Mucosa of descending colon (tissue), 3 donors: ENCODE measurements around the gene CYB561D1. TPM values are rescaled to one million over a fixed set of nuclear protein-coding genes. Genes with fewer than 3 reads are reported as not detected.

Experiments used
- ATAC-seq: fragments of 200-7000 bp; cut with Tn5 transposase; one replicate; pipeline ENCODE4 v1.9.1; 2020; ENCODE audit warnings: mild to moderate bottlenecking, moderate library complexity
- DNase-seq, 3 donors: peaks; one replicate each; pipeline ENCODE4 v3.0.0-alpha.2; 2020
- H3K36me3 ChIP-seq: fragments of 200-600 bp; one replicate; pipeline ENCODE4 v1.8.0; 2021; ENCODE audit warnings: low read depth, mild to moderate bottlenecking
- H3K4me1 ChIP-seq: fragments of 200-600 bp; one replicate; pipeline ENCODE4 v1.8.0; 2021; ENCODE audit warnings: low read depth, mild to moderate bottlenecking
- H3K4me3 ChIP-seq: fragments of 200-600 bp; one replicate; pipeline ENCODE4 v1.8.0; 2021; ENCODE audit warnings: mild to moderate bottlenecking
- H3K9me3 ChIP-seq: fragments of 200-600 bp; one replicate; pipeline ENCODE4 v1.8.0; 2021; ENCODE audit warnings: mild to moderate bottlenecking
- intact Hi-C, 2 donors: fragments of 100-400 bp; cut with DNase I in 1 of 2; cut with micrococcal nuclease in 1 of 2; formaldehyde crosslinking; loops; one replicate each; pipeline versions ENCODE4 v1.11.0 to v1.11.1; 2022; cut with DNase I, micrococcal nuclease
- total RNA-seq, 3 donors: library from RNA; stranded (reverse); fragmentation: NEBNext Ultra II Directional in 2 of 3; extraction: Animal tissue kit (Norgen Biotek cat#: 25700) in 2 of 3; gene quantifications; one replicate each; pipeline versions ENCODE4 v1.2.1 to v1.2.4, GENCODE V29; 2021 to 2023
- TF ChIP-seq, protein P1 (sequence below): fragments of 200-600 bp; IDR thresholded peaks from one replicate; pipeline ENCODE4 v1.8.0; 2022; ENCODE audit warnings: antibody characterized with exemption, mild to moderate bottlenecking
- donor health status: DM: no; HTN: no; CAD: no; lungs with moderate emphysema.
- donor health status: DM: no; HTN: no; CAD: no.
- donor health status: DM: no; HTN: yes; CAD: no.

Gene CYB561D1
- total RNA-seq, 3 donors from 2014 or later = 16.0 to 18.7 (median 18.1) TPM

DNA sequence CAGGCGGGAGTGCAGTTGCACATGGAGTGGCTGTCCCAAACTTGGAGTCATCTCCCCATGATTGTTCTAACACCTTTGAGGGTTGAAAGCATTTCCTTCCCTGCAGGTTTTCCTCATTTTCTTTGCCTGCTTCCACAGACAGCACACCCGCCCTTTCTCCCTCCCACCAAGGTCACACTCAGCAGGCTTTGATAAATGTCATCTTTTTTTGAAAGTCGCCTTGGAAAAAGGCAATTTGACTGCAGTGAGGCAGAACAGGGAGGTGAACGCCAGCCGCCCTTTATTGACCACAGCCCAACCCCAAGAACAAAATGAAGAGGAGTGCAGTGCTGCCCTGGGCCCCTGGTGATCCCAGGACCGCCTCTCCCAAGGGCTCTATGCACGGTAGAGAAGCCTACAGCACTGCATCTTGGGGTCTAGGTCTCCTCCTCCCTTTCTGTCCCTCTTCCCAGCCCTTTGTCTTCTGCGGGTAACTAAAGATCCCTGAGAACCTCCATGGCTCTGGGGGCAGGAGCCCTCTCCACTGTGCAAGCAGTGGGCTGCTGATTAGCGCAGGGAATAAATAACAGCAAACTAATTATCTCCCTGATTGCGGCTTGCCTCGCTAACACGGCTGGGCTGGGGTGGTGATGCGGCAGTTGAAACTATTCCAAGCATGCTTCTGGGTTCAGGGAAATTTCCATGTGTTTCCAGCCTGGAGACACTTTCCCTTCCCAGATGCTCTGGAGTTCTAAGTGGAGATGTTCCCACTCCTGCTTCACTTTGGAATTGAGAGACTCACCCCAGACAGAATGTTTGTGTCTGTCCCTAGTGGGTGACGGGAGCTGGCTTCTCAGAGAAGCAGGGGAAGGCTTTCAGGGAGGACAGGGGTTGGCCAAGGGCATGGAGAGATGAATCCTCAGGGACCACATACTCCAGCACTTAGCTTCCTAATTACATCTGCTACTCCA lies 27.4 kb downstream of the CYB561D1 start:
- H3K4me3 ChIP-seq = no peak overlapping the region
- H3K9me3 ChIP-seq = no peaks in the 10 kb centered on the region
- no peaks in the 10 kb centered on the region for H3K4me1 ChIP-seq
- no peaks in the 10 kb centered on the region for H3K36me3 ChIP-seq
- TF ChIP-seq, protein P1, sequence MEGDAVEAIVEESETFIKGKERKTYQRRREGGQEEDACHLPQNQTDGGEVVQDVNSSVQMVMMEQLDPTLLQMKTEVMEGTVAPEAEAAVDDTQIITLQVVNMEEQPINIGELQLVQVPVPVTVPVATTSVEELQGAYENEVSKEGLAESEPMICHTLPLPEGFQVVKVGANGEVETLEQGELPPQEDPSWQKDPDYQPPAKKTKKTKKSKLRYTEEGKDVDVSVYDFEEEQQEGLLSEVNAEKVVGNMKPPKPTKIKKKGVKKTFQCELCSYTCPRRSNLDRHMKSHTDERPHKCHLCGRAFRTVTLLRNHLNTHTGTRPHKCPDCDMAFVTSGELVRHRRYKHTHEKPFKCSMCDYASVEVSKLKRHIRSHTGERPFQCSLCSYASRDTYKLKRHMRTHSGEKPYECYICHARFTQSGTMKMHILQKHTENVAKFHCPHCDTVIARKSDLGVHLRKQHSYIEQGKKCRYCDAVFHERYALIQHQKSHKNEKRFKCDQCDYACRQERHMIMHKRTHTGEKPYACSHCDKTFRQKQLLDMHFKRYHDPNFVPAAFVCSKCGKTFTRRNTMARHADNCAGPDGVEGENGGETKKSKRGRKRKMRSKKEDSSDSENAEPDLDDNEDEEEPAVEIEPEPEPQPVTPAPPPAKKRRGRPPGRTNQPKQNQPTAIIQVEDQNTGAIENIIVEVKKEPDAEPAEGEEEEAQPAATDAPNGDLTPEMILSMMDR = no peak
- ATAC-seq (no peak), DNase-seq (no peak)
- intact Hi-C loops = no loop called here

DNA sequence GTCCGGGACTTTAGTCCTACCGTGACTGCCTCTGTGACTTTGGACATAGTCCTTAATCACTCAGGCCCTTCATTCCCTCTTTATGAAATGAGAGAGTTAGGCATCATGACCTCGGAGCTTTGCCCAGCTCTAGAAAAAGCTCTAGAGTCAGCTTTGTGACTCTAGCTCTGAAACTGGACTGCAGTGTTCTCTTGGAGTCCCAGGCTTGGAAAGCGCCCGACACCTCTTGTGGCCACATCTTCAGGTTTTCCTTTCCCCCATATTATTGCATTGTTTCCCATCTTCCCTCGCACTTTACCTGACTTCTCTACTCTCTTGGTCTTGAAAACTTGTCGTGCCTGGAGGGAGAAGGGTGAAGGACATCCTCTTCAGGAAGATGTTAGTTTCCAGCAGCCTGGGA lies 28.1 kb downstream of the CYB561D1 start:
- ATAC-seq (no peak), DNase-seq (no peak)
- no peak overlapping the region for H3K4me3 ChIP-seq
- TF ChIP-seq, protein P1 = no peak
- H3K36me3 ChIP-seq = no peaks in the 10 kb centered on the region
- H3K9me3 ChIP-seq = no peaks in the 10 kb centered on the region
- intact Hi-C loops = no loop called here
- no peaks in the 10 kb centered on the region for H3K4me1 ChIP-seq

DNA sequence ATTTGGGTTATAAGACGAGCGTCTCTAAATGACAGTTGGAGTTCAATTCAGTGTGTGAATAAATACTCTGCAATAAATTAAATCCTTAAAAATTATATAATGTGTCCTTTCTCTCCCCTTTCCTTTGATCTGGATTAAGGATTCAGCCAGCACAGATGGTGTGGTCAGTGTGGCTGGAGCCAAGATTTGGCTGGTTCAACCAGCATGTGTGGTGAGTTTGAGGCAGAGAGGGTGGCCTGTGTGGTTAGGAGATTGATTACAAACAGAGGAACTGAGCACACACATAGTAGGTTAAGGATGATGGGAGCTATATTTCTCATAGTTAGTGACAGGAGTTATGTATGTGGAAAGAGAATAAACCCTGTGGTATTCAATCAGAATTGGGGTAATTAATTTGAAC lies 29.8 kb downstream of the CYB561D1 start:
- H3K4me3 ChIP-seq = no peak overlapping the region
- DNase-seq (no peak), ATAC-seq (no peak)
- no peaks in the 10 kb centered on the region for H3K36me3 ChIP-seq
- intact Hi-C loops = no loop called here
- H3K4me1 ChIP-seq = no peaks in the 10 kb centered on the region
- no peaks in the 10 kb centered on the region for H3K9me3 ChIP-seq
- TF ChIP-seq, protein P1 = no peak

DNA sequence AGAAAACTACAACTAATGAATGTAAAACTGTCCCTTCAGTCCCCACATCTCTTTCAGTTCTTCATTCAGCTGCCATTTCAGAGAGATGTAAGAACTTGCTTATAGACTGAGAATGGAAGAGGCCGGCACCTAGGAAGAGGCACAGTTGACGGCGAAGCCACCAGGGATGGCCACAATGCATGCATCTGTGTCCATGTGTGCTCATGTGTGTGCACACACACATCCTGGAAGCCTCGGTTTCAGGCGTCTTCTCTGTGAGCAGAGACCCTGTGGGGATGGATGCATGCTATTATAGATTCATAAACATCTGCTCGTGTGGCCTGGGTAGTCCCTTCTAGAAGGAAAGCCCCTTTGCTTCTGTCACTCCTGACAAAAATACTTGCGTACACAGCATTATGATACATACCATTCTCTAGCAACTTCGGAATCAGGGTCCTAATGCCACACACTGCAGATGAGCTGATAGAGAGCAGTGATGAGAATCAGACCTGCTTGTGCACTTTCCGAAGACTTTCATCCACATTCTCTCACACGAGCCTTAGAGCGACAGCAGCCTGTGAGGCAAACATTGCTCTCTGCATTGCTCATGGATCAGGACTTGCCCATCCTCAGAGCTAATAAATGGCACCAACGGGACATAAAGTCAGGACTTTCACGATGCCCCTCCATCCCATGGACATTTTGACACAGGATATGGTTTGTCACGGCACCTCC lies 33.4 kb downstream of the CYB561D1 start:
- Histone ChIP-seq H3K4me1 (no peaks in the 10 kb centered on the region), H3K36me3 (no peaks in the 10 kb centered on the region), H3K4me3 (no peak overlapping the region), H3K9me3 (no peaks in the 10 kb centered on the region)
- no peak for ATAC-seq
- intact Hi-C loops = no loop called here
- TF ChIP-seq, protein P1 = no peak
- no peak for DNase-seq

GRCh38 chr1:109527846-109528695 lies 34.2 kb downstream of the CYB561D1 start:
- no peaks in the 10 kb centered on the region for H3K9me3 ChIP-seq
- no peak for ATAC-seq
- intact Hi-C loops = no loop called here
- TF ChIP-seq, protein P1 = no peak
- no peaks in the 10 kb centered on the region for H3K4me1 ChIP-seq
- DNase-seq = no peak
- no peaks in the 10 kb centered on the region for H3K36me3 ChIP-seq
- H3K4me3 ChIP-seq = no peak overlapping the region
